ENCODE results near the gene CR1. TPM values are rescaled to one million over a fixed set of nuclear protein-coding genes. Genes with fewer than 3 reads are reported as not detected.

Gene CR1
- total RNA-seq, 1 donor from 2014 or later, result 0.51 TPM

DNA sequence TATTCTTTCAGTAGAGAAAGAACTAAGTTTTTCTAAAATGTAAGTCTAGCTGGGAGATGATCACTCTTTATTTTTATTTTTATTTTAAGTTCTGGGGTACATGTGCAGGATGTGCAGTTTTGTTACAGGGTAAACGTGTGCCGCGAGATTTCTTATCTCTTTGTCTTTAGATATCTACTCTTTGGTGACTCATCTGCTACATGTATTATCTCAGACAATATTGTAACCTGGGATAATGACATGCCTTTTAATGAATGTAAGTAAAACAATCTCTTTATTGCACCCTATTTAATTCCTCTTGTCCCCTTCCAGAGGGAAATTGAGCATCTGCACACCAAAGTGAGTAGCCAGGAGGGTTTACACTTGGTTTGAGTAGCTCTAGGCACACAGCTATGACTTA lies 32.4 kb upstream of the CR1 start:
- Mint-ChIP-seq H3K4me1 (ENCODE audit: unreplicated experiment) (no peaks in the 10 kb centered on the region), H3K27ac (ENCODE audit: unreplicated experiment) (no peak overlapping the region), H3K4me3 (ENCODE audit: unreplicated experiment) (no peak overlapping the region), H3K27me3 (ENCODE audit: unreplicated experiment) (no peaks in the 10 kb centered on the region), H3K36me3 (ENCODE audit: low read depth, unreplicated experiment) (no peaks in the 10 kb centered on the region), H3K9me3 (ENCODE audit: unreplicated experiment) (no peaks in the 10 kb centered on the region)
- TF ChIP-seq, protein P1, sequence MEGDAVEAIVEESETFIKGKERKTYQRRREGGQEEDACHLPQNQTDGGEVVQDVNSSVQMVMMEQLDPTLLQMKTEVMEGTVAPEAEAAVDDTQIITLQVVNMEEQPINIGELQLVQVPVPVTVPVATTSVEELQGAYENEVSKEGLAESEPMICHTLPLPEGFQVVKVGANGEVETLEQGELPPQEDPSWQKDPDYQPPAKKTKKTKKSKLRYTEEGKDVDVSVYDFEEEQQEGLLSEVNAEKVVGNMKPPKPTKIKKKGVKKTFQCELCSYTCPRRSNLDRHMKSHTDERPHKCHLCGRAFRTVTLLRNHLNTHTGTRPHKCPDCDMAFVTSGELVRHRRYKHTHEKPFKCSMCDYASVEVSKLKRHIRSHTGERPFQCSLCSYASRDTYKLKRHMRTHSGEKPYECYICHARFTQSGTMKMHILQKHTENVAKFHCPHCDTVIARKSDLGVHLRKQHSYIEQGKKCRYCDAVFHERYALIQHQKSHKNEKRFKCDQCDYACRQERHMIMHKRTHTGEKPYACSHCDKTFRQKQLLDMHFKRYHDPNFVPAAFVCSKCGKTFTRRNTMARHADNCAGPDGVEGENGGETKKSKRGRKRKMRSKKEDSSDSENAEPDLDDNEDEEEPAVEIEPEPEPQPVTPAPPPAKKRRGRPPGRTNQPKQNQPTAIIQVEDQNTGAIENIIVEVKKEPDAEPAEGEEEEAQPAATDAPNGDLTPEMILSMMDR (IDR thresholded peaks at IDR 0.05; ENCODE audit: unreplicated experiment), result no peak
- no peak for DNase-seq (ENCODE audit: low spot score)

DNA sequence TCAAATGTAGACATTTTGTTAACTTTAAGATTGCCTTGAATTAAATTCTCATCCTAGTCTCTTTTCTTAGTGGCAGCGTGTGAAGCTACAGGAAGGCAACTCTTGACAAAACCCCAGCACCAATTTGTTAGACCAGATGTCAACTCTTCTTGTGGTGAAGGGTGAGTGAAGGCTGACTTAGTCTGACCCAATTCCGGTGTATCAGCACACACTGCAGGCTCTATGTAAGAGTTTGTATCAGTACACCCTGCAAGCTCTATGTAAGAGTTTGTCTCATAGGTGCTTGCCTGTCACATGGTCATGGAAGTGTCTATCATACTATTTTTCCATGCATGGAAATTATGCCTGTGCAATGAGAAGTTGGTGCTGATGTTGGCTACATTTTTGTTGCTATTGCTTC lies 25.0 kb upstream of the CR1 start:
- H3K9me3 Mint-ChIP-seq (ENCODE audit: unreplicated experiment), result no peaks in the 10 kb centered on the region
- no peaks in the 10 kb centered on the region for H3K4me1 Mint-ChIP-seq (ENCODE audit: unreplicated experiment)
- no peaks in the 10 kb centered on the region for H3K36me3 Mint-ChIP-seq (ENCODE audit: low read depth, unreplicated experiment)
- no peaks in the 10 kb centered on the region for H3K27me3 Mint-ChIP-seq (ENCODE audit: unreplicated experiment)
- TF ChIP-seq, protein P1 (IDR thresholded peaks at IDR 0.05; ENCODE audit: unreplicated experiment), result no peak
- no peak for DNase-seq (ENCODE audit: low spot score)
- no peak overlapping the region for H3K27ac Mint-ChIP-seq (ENCODE audit: unreplicated experiment)
- H3K4me3 Mint-ChIP-seq (ENCODE audit: unreplicated experiment), result no peak overlapping the region

DNA sequence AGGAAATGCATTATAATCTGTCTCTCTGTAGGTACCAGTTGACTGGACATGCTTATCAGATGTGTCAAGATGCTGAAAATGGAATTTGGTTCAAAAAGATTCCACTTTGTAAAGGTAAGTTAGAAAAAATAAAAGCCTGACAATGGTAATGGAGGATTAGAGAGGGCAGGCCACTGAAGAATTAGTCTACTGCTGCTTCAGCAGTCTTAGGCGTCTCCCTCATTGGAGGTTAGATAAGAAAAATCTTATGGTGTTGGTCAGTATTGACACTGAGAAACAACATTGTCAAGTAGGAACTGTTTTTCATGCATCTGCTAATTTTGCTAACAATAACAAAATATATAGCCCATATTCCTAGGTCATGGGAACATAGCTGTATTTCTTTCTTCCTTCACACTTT lies 21.7 kb upstream of the CR1 start:
- Mint-ChIP-seq H3K27me3 (ENCODE audit: unreplicated experiment) (no peaks in the 10 kb centered on the region), H3K4me1 (ENCODE audit: unreplicated experiment) (no peaks in the 10 kb centered on the region), H3K27ac (ENCODE audit: unreplicated experiment) (no peak overlapping the region), H3K36me3 (ENCODE audit: low read depth, unreplicated experiment) (no peaks in the 10 kb centered on the region), H3K9me3 (ENCODE audit: unreplicated experiment) (no peaks in the 10 kb centered on the region), H3K4me3 (ENCODE audit: unreplicated experiment) (no peak overlapping the region)
- TF ChIP-seq, protein P1 (IDR thresholded peaks at IDR 0.05; ENCODE audit: unreplicated experiment), result no peak
- DNase-seq (ENCODE audit: low spot score), result no peak

DNA sequence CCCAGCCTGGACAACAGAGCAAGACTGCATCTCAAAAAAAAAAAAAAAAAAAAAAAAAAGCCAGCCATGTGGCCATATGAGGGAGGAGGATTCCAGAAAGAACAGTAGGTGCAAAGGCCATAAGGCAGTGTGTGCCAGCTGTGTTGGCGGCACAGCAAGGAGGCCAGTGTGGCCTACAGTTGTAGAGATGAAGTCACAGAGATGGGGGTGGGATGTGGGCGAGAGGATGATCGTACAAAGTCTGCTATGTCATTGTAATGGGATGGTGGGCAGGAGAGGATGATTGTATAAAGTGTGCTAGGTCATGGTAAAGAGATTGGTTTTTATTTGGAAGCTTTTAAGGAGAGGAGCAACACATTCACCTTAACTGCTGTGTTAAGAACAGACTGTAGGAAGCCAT lies 9.8 kb upstream of the CR1 start:
- Mint-ChIP-seq H3K4me1 (ENCODE audit: unreplicated experiment) (no peaks in the 10 kb centered on the region), H3K4me3 (ENCODE audit: unreplicated experiment) (no peak overlapping the region), H3K36me3 (ENCODE audit: low read depth, unreplicated experiment) (no peaks in the 10 kb centered on the region), H3K27ac (ENCODE audit: unreplicated experiment) (no peak overlapping the region), H3K9me3 (ENCODE audit: unreplicated experiment) (no peaks in the 10 kb centered on the region), H3K27me3 (ENCODE audit: unreplicated experiment) (peaks cover 2% of the 10 kb centered on the region)
- no peak for DNase-seq (ENCODE audit: low spot score)
- TF ChIP-seq, protein P1 (IDR thresholded peaks at IDR 0.05; ENCODE audit: unreplicated experiment), result no peak

DNA sequence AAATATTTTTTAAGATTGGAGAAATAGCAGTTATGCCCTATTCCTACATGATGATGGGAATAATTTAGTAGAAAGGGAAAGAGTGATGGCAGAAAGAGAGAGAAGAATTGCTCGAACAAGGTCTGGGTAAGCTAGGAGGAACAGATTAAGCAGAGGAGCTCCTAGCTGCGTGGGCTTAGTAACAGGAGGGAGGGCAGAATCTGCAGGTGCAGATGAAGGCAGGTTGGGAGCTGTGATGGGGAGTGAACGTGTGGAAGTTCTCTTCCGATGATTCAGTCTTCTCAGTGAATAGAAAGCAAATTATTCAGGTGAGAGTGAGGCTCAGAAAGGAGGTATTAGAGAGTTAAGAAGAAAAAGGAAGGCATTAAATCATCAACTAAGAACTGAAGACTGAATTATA lies 8.3 kb upstream of the CR1 start:
- H3K9me3 Mint-ChIP-seq (ENCODE audit: unreplicated experiment), result no peaks in the 10 kb centered on the region
- no peak overlapping the region for H3K4me3 Mint-ChIP-seq (ENCODE audit: unreplicated experiment)
- no peaks in the 10 kb centered on the region for H3K4me1 Mint-ChIP-seq (ENCODE audit: unreplicated experiment)
- H3K27me3 Mint-ChIP-seq (ENCODE audit: unreplicated experiment), result peaks cover 2% of the 10 kb centered on the region
- TF ChIP-seq, protein P1 (IDR thresholded peaks at IDR 0.05; ENCODE audit: unreplicated experiment), result no peak
- DNase-seq (ENCODE audit: low spot score), result no peak
- H3K36me3 Mint-ChIP-seq (ENCODE audit: low read depth, unreplicated experiment), result no peaks in the 10 kb centered on the region
- no peak overlapping the region for H3K27ac Mint-ChIP-seq (ENCODE audit: unreplicated experiment)

Data from endothelial cell (in vitro differentiated cells).